ENCODE data around the gene TMEM176A. TPM values are rescaled to one million over a fixed set of nuclear protein-coding genes. Genes with fewer than 3 reads are reported as not detected.
A peak's percentile ranks its signal among the peaks of the same experiment; 100 is the strongest.

TMEM176A gene
- total RNA-seq, 4 donors from 2014 or later, result 7.7 to 48.2 (median 17.0) TPM

DNA sequence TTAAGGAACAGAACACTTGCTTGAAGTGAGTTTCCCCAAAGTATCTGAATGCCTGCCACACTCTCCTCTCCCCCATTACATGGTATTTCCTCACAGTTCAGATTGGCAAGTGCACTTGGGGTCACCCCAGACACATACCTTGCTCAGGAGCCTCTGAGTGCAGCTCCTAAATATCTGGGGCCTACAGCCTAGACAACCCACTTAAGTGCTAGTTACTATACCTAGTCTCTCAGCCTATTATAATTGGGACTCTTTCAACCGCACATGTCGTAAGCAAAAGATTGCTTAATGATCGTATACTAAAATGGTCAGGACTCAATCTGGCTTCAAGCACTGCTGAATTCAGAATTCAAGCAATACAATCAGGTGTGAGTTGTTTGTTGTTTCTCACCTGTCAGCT, 20.3 kb upstream of the TMEM176A start:
- DNase-seq, result no peak
- TF ChIP-seq POLR2A (IDR thresholded peaks at IDR 0.05), result no peak
- no peak for TF ChIP-seq CTCF (IDR thresholded peaks at IDR 0.05)
- Histone ChIP-seq H3K36me3 (no peaks in the 10 kb centered on the region), H3K4me1 (peaks cover 0 to 4% of the 10 kb centered on the region in 2 donors), H3K4me3 (no peak overlapping the region), H3K27ac (no peak overlapping the region), H3K27me3 (no peaks in the 10 kb centered on the region), H3K9me3 (no peaks in the 10 kb centered on the region)
- intact Hi-C loops (cut with DNase I; ENCODE audit: low total_unique reads), result no loop called here

- Histone ChIP-seq H3K36me3 (no peaks in the 10 kb centered on the region), H3K4me1 (peaks cover 0 to 4% of the 10 kb centered on the region in 2 donors), H3K27ac (peak overlapping the region in 1 of 2 donors; percentile 30), H3K27me3 (no peaks in the 10 kb centered on the region), H3K9me3 (no peaks in the 10 kb centered on the region), H3K4me3 (no peak overlapping the region)
- TF ChIP-seq CTCF (IDR thresholded peaks at IDR 0.05), result no peak
- no peak for TF ChIP-seq POLR2A (IDR thresholded peaks at IDR 0.05)
- intact Hi-C loops (cut with DNase I; ENCODE audit: low total_unique reads), result no loop called here
- no peak for DNase-seq
These were observed 19.5 kb upstream of the TMEM176A start for GRCh38 chr7:150781103-150781502.

- H3K27me3 ChIP-seq, result no peaks in the 10 kb centered on the region
- H3K4me3 ChIP-seq, result no peak overlapping the region
- no peaks in the 10 kb centered on the region for H3K9me3 ChIP-seq
- intact Hi-C loops (cut with DNase I; ENCODE audit: low total_unique reads), result no loop called here
- H3K36me3 ChIP-seq, result no peaks in the 10 kb centered on the region
- TF ChIP-seq POLR2A (IDR thresholded peaks at IDR 0.05) (no peak), CTCF (IDR thresholded peaks at IDR 0.05) (no peak)
- DNase-seq, result no peak
- H3K27ac ChIP-seq, result peak overlapping the region in 1 of 2 donors; percentile 30
- H3K4me1 ChIP-seq, result peaks cover 0 to 4% of the 10 kb centered on the region in 2 donors
These were observed 18.6 kb upstream of the TMEM176A start for GRCh38 chr7:150781961-150782360.

DNA sequence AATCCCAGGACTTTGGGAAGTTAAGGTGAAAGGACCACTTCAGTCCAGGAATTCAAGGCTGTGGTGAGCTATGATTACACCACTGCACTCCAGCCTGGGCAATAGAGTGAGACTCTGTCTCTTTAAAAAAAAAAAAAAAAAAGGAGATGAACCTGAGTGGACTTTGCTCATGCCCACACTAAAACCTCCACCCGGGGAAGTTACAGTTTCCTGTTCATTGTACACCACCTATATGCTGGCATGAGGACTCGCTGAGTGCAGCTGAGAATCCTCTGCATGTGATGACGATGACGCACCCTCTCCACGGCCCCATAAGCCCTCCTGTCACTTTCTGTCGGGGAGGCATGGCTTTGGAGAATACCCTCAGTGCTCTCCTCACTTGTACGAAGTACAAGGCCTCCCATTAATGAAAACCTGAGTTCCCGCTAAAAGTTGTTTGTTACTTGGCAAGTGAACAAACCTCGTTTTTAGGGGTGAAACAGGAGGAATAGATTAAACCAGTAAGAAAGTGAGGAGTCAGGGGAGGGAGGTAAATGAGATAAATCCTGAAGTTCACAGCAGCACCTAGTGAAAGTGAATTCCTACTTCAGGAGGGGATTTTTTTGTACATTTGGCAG, 16.3 kb upstream of the TMEM176A start:
- Histone ChIP-seq H3K36me3 (no peaks in the 10 kb centered on the region), H3K4me1 (peaks cover 0 to 4% of the 10 kb centered on the region in 2 donors), H3K9me3 (no peaks in the 10 kb centered on the region), H3K27me3 (no peaks in the 10 kb centered on the region), H3K27ac (no peak overlapping the region), H3K4me3 (no peak overlapping the region)
- no peak for TF ChIP-seq POLR2A (IDR thresholded peaks at IDR 0.05)
- no peak for TF ChIP-seq CTCF (IDR thresholded peaks at IDR 0.05)
- DNase-seq, result no peak
- intact Hi-C loops (cut with DNase I; ENCODE audit: low total_unique reads), result no loop called here

DNA sequence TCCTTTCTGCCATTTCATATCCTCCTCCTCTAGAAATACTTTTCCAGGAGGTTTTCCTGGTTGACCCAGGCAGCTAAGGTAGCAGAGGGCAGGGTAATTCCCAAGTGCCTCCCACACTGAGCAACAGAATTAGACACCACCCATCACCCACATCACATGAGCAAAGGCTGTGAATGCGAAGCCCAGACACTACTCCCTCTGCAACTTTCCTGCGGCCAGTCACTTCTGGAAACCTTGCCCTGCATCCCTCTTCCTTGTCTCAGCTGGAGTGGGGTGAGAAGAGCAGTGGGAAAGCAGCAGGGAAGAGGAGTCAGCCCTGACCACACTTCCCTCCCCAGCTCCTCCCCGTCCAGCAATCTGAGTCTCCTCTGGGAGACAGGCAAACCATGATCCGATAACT, 15.6 kb upstream of the TMEM176A start:
- H3K9me3 ChIP-seq, result no peaks in the 10 kb centered on the region
- DNase-seq, result no peak

More for the DNA sequence above, 15.6 kb upstream of the TMEM176A start:
- no peak overlapping the region for H3K4me3 ChIP-seq
- H3K36me3 ChIP-seq, result no peaks in the 10 kb centered on the region
- peak overlapping the region in 1 of 2 donors; percentile 59 for H3K27ac ChIP-seq
- no peak for TF ChIP-seq CTCF (IDR thresholded peaks at IDR 0.05)
- no peak for TF ChIP-seq POLR2A (IDR thresholded peaks at IDR 0.05)
- no peaks in the 10 kb centered on the region for H3K27me3 ChIP-seq
- intact Hi-C loops (cut with DNase I; ENCODE audit: low total_unique reads), result no loop called here
- H3K4me1 ChIP-seq, result peaks cover 0 to 4% of the 10 kb centered on the region in 2 donors
